Measurements from ENCODE around the gene BLVRA. TPM values are rescaled to one million over a fixed set of nuclear protein-coding genes. Genes with fewer than 3 reads are reported as not detected.
"Not testable (repeated sequence)": the region's sequence is repeated elsewhere in the genome, so short reads cannot be mapped to it uniquely, and the experiment has no call there.

Gene BLVRA
- 21.7 TPM for total RNA-seq

GRCh38 chr7:43758029-43758821 lies at the start of gene BLVRA:
TSS of gene BLVRA (plus strand) at chr7:43758680. CDS start at chr7:43771159, 12,479 bp downstream.
- peak; percentile 43 for DNase-seq

- no peak for DNase-seq
Measured at GRCh38 chr7:43711503-43711902, 47.0 kb upstream of the BLVRA start.

- DNase-seq = not testable (repeated sequence)
Measured at GRCh38 chr7:43715966-43716365, 42.5 kb upstream of the BLVRA start.

- no peak for DNase-seq
Measured at GRCh38 chr7:43716598-43716997, 41.9 kb upstream of the BLVRA start.

GRCh38 chr7:43721193-43721806 lies 37.2 kb upstream of the BLVRA start:
- DNase-seq = no peak

GRCh38 chr7:43723007-43723341 lies 35.5 kb upstream of the BLVRA start:
- DNase-seq = no peak

- no peak for DNase-seq
Measured at GRCh38 chr7:43725251-43725650, 33.2 kb upstream of the BLVRA start.

- no peak for DNase-seq
Measured at GRCh38 chr7:43726466-43726865, 32.0 kb upstream of the BLVRA start.

GRCh38 chr7:43727003-43727402 lies 31.5 kb upstream of the BLVRA start:
- no peak for DNase-seq

- no peak for DNase-seq
Measured at GRCh38 chr7:43727494-43727893, 31.0 kb upstream of the BLVRA start.

- peak; percentile 86 for DNase-seq
Measured at GRCh38 chr7:43729214-43729923, 29.1 kb upstream of the BLVRA start, which contains the start of gene COA1. TSS of gene COA1 (minus strand) at chr7:43729523. CDS start at chr7:43648614, 80,909 bp downstream.

GRCh38 chr7:43729924-43730248 lies 28.6 kb upstream of the BLVRA start:
- no peak for DNase-seq

GRCh38 chr7:43731494-43731893 lies 27.0 kb upstream of the BLVRA start:
- not testable (repeated sequence) for DNase-seq

- DNase-seq = not testable (repeated sequence)
Measured at GRCh38 chr7:43734575-43735332, 23.7 kb upstream of the BLVRA start.

- DNase-seq = no peak
Measured at GRCh38 chr7:43735403-43735801, 23.1 kb upstream of the BLVRA start.

GRCh38 chr7:43735802-43736603 lies 22.5 kb upstream of the BLVRA start:
- DNase-seq = no peak

- DNase-seq = no peak
Measured at GRCh38 chr7:43737467-43738127, 20.9 kb upstream of the BLVRA start.

- DNase-seq = no peak
Measured at GRCh38 chr7:43742692-43743091, 15.8 kb upstream of the BLVRA start.

GRCh38 chr7:43747328-43748105 lies 11.0 kb upstream of the BLVRA start:
- no peak for DNase-seq

- DNase-seq = no peak
Measured at GRCh38 chr7:43749383-43749940, 9.0 kb upstream of the BLVRA start.

Data from occipital lobe (tissue), 2 donors.